ENCODE data around the gene LATS2. TPM values are rescaled to one million over a fixed set of nuclear protein-coding genes. Genes with fewer than 3 reads are reported as not detected.

LATS2 gene
- total RNA-seq, 1 donor from 2014 or later, result 58.3 TPM

GRCh38 chr13:21060338-21061028 is 903 bp downstream of the LATS2 start:
- peak overlapping the region; percentile 80 for H3K27ac Mint-ChIP-seq (ENCODE audit: unreplicated experiment)
- H3K9me3 Mint-ChIP-seq (ENCODE audit: unreplicated experiment), result no peaks in the 10 kb centered on the region
- H3K36me3 Mint-ChIP-seq (ENCODE audit: unreplicated experiment), result peaks cover 3% of the 10 kb centered on the region
- TF ChIP-seq, protein P1, sequence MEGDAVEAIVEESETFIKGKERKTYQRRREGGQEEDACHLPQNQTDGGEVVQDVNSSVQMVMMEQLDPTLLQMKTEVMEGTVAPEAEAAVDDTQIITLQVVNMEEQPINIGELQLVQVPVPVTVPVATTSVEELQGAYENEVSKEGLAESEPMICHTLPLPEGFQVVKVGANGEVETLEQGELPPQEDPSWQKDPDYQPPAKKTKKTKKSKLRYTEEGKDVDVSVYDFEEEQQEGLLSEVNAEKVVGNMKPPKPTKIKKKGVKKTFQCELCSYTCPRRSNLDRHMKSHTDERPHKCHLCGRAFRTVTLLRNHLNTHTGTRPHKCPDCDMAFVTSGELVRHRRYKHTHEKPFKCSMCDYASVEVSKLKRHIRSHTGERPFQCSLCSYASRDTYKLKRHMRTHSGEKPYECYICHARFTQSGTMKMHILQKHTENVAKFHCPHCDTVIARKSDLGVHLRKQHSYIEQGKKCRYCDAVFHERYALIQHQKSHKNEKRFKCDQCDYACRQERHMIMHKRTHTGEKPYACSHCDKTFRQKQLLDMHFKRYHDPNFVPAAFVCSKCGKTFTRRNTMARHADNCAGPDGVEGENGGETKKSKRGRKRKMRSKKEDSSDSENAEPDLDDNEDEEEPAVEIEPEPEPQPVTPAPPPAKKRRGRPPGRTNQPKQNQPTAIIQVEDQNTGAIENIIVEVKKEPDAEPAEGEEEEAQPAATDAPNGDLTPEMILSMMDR (IDR thresholded peaks at IDR 0.05), result no peak
- no peak for DNase-seq (ENCODE audit: extremely low spot score, unreplicated experiment)
- H3K27me3 Mint-ChIP-seq (ENCODE audit: unreplicated experiment), result no peaks in the 10 kb centered on the region
- peak overlapping the region; percentile 79 for H3K4me3 Mint-ChIP-seq (ENCODE audit: unreplicated experiment)
- peaks cover 47% of the 10 kb centered on the region for H3K4me1 Mint-ChIP-seq (ENCODE audit: unreplicated experiment)

GRCh38 chr13:21059641-21060337 is 1.6 kb downstream of the LATS2 start:
- Mint-ChIP-seq H3K36me3 (ENCODE audit: unreplicated experiment) (peaks cover 3% of the 10 kb centered on the region), H3K4me1 (ENCODE audit: unreplicated experiment) (peaks cover 54% of the 10 kb centered on the region), H3K9me3 (ENCODE audit: unreplicated experiment) (no peaks in the 10 kb centered on the region), H3K27ac (ENCODE audit: unreplicated experiment) (peak overlapping the region; percentile 80), H3K4me3 (ENCODE audit: unreplicated experiment) (peak overlapping the region; percentile 79), H3K27me3 (ENCODE audit: unreplicated experiment) (no peaks in the 10 kb centered on the region)
- no peak for DNase-seq (ENCODE audit: extremely low spot score, unreplicated experiment)
- TF ChIP-seq, protein P1 (IDR thresholded peaks at IDR 0.05), result no peak

GRCh38 chr13:21058361-21058760 is 3.0 kb downstream of the LATS2 start:
- DNase-seq (ENCODE audit: extremely low spot score, unreplicated experiment), result no peak
- Mint-ChIP-seq H3K9me3 (ENCODE audit: unreplicated experiment) (no peaks in the 10 kb centered on the region), H3K4me3 (ENCODE audit: unreplicated experiment) (peak overlapping the region; percentile 79), H3K27ac (ENCODE audit: unreplicated experiment) (peak overlapping the region; percentile 8), H3K36me3 (ENCODE audit: unreplicated experiment) (peaks cover 7% of the 10 kb centered on the region), H3K27me3 (ENCODE audit: unreplicated experiment) (no peaks in the 10 kb centered on the region), H3K4me1 (ENCODE audit: unreplicated experiment) (peaks cover 62% of the 10 kb centered on the region)
- TF ChIP-seq, protein P1 (IDR thresholded peaks at IDR 0.05), result no peak

GRCh38 chr13:21055511-21056045 is 5.8 kb downstream of the LATS2 start:
- Mint-ChIP-seq H3K27ac (ENCODE audit: unreplicated experiment) (peak overlapping the region; percentile 16), H3K9me3 (ENCODE audit: unreplicated experiment) (no peaks in the 10 kb centered on the region), H3K27me3 (ENCODE audit: unreplicated experiment) (no peaks in the 10 kb centered on the region), H3K36me3 (ENCODE audit: unreplicated experiment) (peaks cover 14% of the 10 kb centered on the region), H3K4me3 (ENCODE audit: unreplicated experiment) (no peak overlapping the region), H3K4me1 (ENCODE audit: unreplicated experiment) (peaks cover 69% of the 10 kb centered on the region)
- DNase-seq (ENCODE audit: extremely low spot score, unreplicated experiment), result no peak
- TF ChIP-seq, protein P1 (IDR thresholded peaks at IDR 0.05), result no peak

- Mint-ChIP-seq H3K36me3 (ENCODE audit: unreplicated experiment) (peaks cover 16% of the 10 kb centered on the region), H3K4me3 (ENCODE audit: unreplicated experiment) (no peak overlapping the region), H3K27me3 (ENCODE audit: unreplicated experiment) (no peaks in the 10 kb centered on the region), H3K27ac (ENCODE audit: unreplicated experiment) (peak overlapping the region; percentile 16), H3K4me1 (ENCODE audit: unreplicated experiment) (peaks cover 70% of the 10 kb centered on the region), H3K9me3 (ENCODE audit: unreplicated experiment) (no peaks in the 10 kb centered on the region)
- DNase-seq (ENCODE audit: extremely low spot score, unreplicated experiment), result no peak
- TF ChIP-seq, protein P1 (IDR thresholded peaks at IDR 0.05), result no peak
Measured at GRCh38 chr13:21055016-21055415, 6.4 kb downstream of the LATS2 start.

All from osteocyte (in vitro differentiated cells).